ENCODE data around the gene MYBPC3.

DNA sequence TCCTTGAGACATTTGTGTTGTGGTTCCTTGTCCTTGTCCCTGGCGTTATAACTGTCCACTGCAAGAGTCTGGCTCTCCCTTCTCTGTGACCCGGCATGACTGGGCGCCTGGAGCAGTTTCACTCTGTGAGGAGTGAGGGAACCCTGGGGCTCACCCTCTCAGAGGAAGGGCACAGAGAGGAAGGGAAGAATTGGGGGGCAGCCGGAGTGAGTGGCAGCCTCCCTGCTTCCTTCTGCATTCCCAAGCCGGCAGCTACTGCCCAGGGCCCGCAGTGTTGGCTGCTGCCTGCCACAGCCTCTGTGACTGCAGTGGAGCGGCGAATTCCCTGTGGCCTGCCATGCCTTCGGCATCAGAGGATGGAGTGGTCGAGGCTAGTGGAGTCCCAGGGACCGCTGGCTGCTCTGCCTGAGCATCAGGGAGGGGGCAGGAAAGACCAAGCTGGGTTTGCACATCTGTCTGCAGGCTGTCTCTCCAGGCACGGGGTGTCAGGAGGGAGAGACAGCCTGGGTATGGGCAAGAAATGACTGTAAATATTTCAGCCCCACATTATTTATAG lies 23.0 kb downstream of the MYBPC3 start:
- TF ChIP-seq POLR2A (IDR thresholded peaks at IDR 0.05), result no peak
- TF ChIP-seq, protein P1, sequence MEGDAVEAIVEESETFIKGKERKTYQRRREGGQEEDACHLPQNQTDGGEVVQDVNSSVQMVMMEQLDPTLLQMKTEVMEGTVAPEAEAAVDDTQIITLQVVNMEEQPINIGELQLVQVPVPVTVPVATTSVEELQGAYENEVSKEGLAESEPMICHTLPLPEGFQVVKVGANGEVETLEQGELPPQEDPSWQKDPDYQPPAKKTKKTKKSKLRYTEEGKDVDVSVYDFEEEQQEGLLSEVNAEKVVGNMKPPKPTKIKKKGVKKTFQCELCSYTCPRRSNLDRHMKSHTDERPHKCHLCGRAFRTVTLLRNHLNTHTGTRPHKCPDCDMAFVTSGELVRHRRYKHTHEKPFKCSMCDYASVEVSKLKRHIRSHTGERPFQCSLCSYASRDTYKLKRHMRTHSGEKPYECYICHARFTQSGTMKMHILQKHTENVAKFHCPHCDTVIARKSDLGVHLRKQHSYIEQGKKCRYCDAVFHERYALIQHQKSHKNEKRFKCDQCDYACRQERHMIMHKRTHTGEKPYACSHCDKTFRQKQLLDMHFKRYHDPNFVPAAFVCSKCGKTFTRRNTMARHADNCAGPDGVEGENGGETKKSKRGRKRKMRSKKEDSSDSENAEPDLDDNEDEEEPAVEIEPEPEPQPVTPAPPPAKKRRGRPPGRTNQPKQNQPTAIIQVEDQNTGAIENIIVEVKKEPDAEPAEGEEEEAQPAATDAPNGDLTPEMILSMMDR (IDR thresholded peaks at IDR 0.05), result no peak

Measured in tibial nerve (tissue), 3 donors.